ENCODE measurements around the gene RNU6-9. TPM values are rescaled to one million over a fixed set of nuclear protein-coding genes. Genes with fewer than 3 reads are reported as not detected.

The RNU6-9 gene
- total and polyA plus RNA-seq, 2 donors (not counting 1 experiment from before 2014, with no cell fraction given), result not detected

GRCh38 chr19:901216-902092, 8.2 kb downstream of the RNU6-9 start:
- no peaks in the 10 kb centered on the region for H3K27me3 Mint-ChIP-seq
- H3K27ac Mint-ChIP-seq, result peak overlapping the region; percentile 37
- Histone ChIP-seq H3K4me3 (ENCODE audit: control extremely low read depth in 1 of 5, extremely low read depth in 1 of 5, insufficient read depth in 1 of 5, low read depth in 2 of 5, low read length in 4 of 5) (no peak overlapping the region), H3K27ac (ENCODE audit: low read length in 2 of 2) (peak overlapping the region in 1 of 2 donors; percentile 33), H3K9me3 (ENCODE audit: control extremely low read depth in 1 of 3, control insufficient read depth in 2 of 3, insufficient read depth in 1 of 3, low read length in 2 of 3) (peaks cover 0 to 3% (median 0%) of the 10 kb centered on the region in 3 donors), H2AFZ (ENCODE audit: insufficient read depth, low read depth, low read length, poor library complexity, severe bottlenecking) (no peak overlapping the region), H4K20me1 (ENCODE audit: control insufficient read depth, insufficient read depth, low read length, poor library complexity, severe bottlenecking) (peaks cover 63% of the 10 kb centered on the region), H3K9ac (ENCODE audit: low read length) (no peak overlapping the region), H3K4me1 (ENCODE audit: control insufficient read depth in 2 of 2, insufficient read depth in 2 of 2, low read length in 2 of 2) (peaks cover 8 to 24% of the 10 kb centered on the region in 2 donors), H3K36me3 (replicated peaks in 1 of 2; ENCODE audit: control extremely low read depth in 1 of 2, control insufficient read depth in 1 of 2, extremely low read depth in 1 of 2, insufficient read depth in 2 of 2, low read length in 1 of 2) (peaks cover 0 to 60% of the 10 kb centered on the region in 2 experiments), H3K79me2 (ENCODE audit: control insufficient read depth, insufficient read depth, low read length) (peaks cover 44% of the 10 kb centered on the region), H3K4me2 (replicated peaks; ENCODE audit: low read depth, low read length, poor library complexity, severe bottlenecking) (no peak overlapping the region), H3K27me3 (replicated peaks in 1 of 4; ENCODE audit: control extremely low read depth in 1 of 4, control insufficient read depth in 3 of 4, insufficient read depth in 4 of 4, low read length in 3 of 4) (no peaks in the 10 kb centered on the region)
- no peaks in the 10 kb centered on the region for H3K9me3 Mint-ChIP-seq (ENCODE audit: insufficient read depth)
- H3K4me1 Mint-ChIP-seq, result peaks cover 31% of the 10 kb centered on the region
- CTCF ChIA-PET, result interaction anchor here (1.1 kb wide), 1 partner anchor 8 kb away, joined by 3 read pairs; the partner anchor contains the start of gene RNU6-9
- POLR2A ChIA-PET, result interaction anchor here (0.7 to 1.2 kb wide), 3 partner anchors 8 to 42 kb away, joined by 4 to 6 read pairs (median 4); partner anchors contain the start of genes CFD, MED16 and RNU6-9
- TF ChIP-seq CTCF (IDR thresholded peaks at IDR 0.05) (no peak), EZH2 (IDR thresholded peaks at IDR 0.05; ENCODE audit: borderline replicate concordance, insufficient read depth, low read depth, low read length, poor library complexity, severe bottlenecking) (no peak)
- H3K4me3 Mint-ChIP-seq, result no peak overlapping the region
- ATAC-seq (ENCODE audit: low read depth) (no peak), DNase-seq (no peak)
- intact Hi-C loops (cut with micrococcal nuclease), result no loop called here
- 97% methylated on average over 23 of the region's 27 CpGs for WGBS (ENCODE audit: insufficient coverage)

GRCh38 chr19:902093-902370, 8.7 kb downstream of the RNU6-9 start:
- H3K27ac ChIP-seq (ENCODE audit: low read length in 2 of 2), result peak overlapping the region in 1 of 2 donors; percentile 33
- H3K27ac Mint-ChIP-seq, result peak overlapping the region; percentile 59
- TF ChIP-seq EZH2 (IDR thresholded peaks at IDR 0.05; ENCODE audit: borderline replicate concordance, insufficient read depth, low read depth, low read length, poor library complexity, severe bottlenecking) (no peak), CTCF (IDR thresholded peaks at IDR 0.05) (no peak)
- peaks cover 57% of the 10 kb centered on the region for H4K20me1 ChIP-seq (ENCODE audit: control insufficient read depth, insufficient read depth, low read length, poor library complexity, severe bottlenecking)
- DNase-seq (no peak), ATAC-seq (ENCODE audit: low read depth) (no peak)
- H2AFZ ChIP-seq (ENCODE audit: insufficient read depth, low read depth, low read length, poor library complexity, severe bottlenecking), result no peak overlapping the region
- H3K9me3 ChIP-seq (ENCODE audit: control extremely low read depth in 1 of 3, control insufficient read depth in 2 of 3, insufficient read depth in 1 of 3, low read length in 2 of 3), result peaks cover 0 to 4% (median 0%) of the 10 kb centered on the region in 3 donors
- H3K4me2 ChIP-seq (replicated peaks; ENCODE audit: low read depth, low read length, poor library complexity, severe bottlenecking), result no peak overlapping the region
- H3K79me2 ChIP-seq (ENCODE audit: control insufficient read depth, insufficient read depth, low read length), result peaks cover 50% of the 10 kb centered on the region
- H3K27me3 ChIP-seq (replicated peaks in 1 of 4; ENCODE audit: control extremely low read depth in 1 of 4, control insufficient read depth in 3 of 4, insufficient read depth in 4 of 4, low read length in 3 of 4), result no peaks in the 10 kb centered on the region
- H3K27me3 Mint-ChIP-seq, result no peaks in the 10 kb centered on the region
- peaks cover 0 to 54% of the 10 kb centered on the region in 2 experiments for H3K36me3 ChIP-seq (replicated peaks in 1 of 2; ENCODE audit: control extremely low read depth in 1 of 2, control insufficient read depth in 1 of 2, extremely low read depth in 1 of 2, insufficient read depth in 2 of 2, low read length in 1 of 2)
- H3K4me1 ChIP-seq (ENCODE audit: control insufficient read depth in 2 of 2, insufficient read depth in 2 of 2, low read length in 2 of 2), result peaks cover 14 to 29% of the 10 kb centered on the region in 2 donors
- intact Hi-C loops (cut with micrococcal nuclease), result no loop called here
- H3K9ac ChIP-seq (ENCODE audit: low read length), result no peak overlapping the region
- H3K4me3 ChIP-seq (ENCODE audit: control extremely low read depth in 1 of 5, extremely low read depth in 1 of 5, insufficient read depth in 1 of 5, low read depth in 2 of 5, low read length in 4 of 5), result no peak overlapping the region
- POLR2A ChIA-PET, result interaction anchor here (1.2 kb wide), 1 partner anchor 9 kb away, joined by 4 read pairs; the partner anchor contains the start of genes MED16 and RNU6-9
- H3K9me3 Mint-ChIP-seq (ENCODE audit: insufficient read depth), result no peaks in the 10 kb centered on the region
- 100% methylated on average over 2 of the region's 7 CpGs for WGBS (ENCODE audit: insufficient coverage)
- no peak overlapping the region for H3K4me3 Mint-ChIP-seq
- peaks cover 37% of the 10 kb centered on the region for H3K4me1 Mint-ChIP-seq
- CTCF ChIA-PET, result interaction anchor here (0.7 to 1.1 kb wide), 3 partner anchors 9 to 55 kb away, joined by 3 read pairs; partner anchors contain the start of gene RNU6-9

Measured in B cell (primary cell).